ENCODE results near the gene TAF6L.
A peak's percentile ranks its signal among the peaks of the same experiment; 100 is the strongest.
"Not testable (repeated sequence)": the region's sequence is repeated elsewhere in the genome, so short reads cannot be mapped to it uniquely, and the experiment has no call there.

The TAF6L gene

DNA sequence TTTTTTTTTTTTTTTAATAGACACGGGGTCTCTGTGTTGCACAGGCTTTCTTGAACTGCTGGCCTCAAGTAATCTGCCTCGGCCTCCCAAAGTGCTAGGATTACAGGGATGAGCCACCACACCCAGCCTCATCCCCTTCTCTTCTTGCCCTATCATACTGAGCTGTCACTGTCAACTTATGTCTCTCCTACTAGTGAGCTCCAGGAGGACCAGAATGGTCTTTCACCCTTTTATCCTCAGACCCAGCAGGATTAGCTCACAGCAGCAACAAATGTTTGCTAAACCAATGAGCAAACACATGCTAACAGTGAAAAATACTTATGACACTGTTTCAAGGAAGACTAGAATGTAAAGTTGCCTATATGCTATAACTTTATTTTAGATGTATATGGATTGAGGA, 40.5 kb downstream of the TAF6L start:
- Mint-ChIP-seq H3K4me1 (peaks cover 2% of the 10 kb centered on the region), H3K9me3 (no peaks in the 10 kb centered on the region), H3K27me3 (no peaks in the 10 kb centered on the region), H3K4me3 (no peak overlapping the region), H3K27ac (peak overlapping the region; percentile 7 to 31)
- DNase-seq (no peak), ATAC-seq (no peak)

DNA sequence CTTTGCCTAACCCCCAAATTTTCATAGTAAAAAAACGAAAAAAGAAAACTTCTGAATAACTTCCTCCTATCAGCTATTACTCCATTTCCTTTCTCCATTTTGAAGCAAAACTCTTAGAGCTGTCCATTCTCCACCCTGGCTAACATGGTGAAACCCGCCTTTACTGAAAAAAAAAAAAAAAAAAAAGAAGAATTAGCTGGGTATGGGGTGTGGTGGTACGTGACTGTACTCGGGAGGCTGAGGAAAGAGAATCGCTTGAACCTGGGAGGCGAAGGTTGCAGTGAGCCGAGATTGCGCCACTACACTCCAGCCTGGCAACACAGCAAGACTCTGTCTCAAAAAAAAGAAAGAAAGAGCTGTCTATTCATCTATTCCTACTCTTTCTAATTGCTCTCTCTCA, 45.4 kb downstream of the TAF6L start:
- H3K4me3 Mint-ChIP-seq = no peak overlapping the region
- H3K4me1 Mint-ChIP-seq = no peaks in the 10 kb centered on the region
- H3K27me3 Mint-ChIP-seq = no peaks in the 10 kb centered on the region
- no peak for ATAC-seq
- H3K27ac Mint-ChIP-seq = no peak overlapping the region
- no peak for DNase-seq
- no peaks in the 10 kb centered on the region for H3K9me3 Mint-ChIP-seq

DNA sequence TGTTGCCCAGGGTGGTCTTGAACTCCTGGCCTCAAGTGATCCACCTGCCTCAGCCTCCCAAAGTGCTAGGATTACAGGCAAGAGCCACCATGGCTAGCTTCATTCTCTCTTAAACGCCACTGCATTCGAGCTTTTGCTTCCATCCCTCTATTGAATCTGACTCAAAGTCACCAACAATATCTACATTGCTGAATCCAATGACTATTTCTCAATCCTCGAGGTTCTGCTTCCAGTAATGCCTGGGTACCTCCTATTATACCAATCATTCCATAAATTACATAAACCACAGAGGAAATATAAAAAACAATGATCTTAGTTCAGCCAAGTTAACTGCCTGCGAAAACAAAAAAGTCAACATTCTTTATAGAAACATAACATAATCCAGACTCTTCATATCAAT, 45.9 kb downstream of the TAF6L start:
- no peaks in the 10 kb centered on the region for H3K9me3 Mint-ChIP-seq
- no peak overlapping the region for H3K27ac Mint-ChIP-seq
- no peak for DNase-seq
- no peaks in the 10 kb centered on the region for H3K4me1 Mint-ChIP-seq
- ATAC-seq = no peak
- no peak overlapping the region for H3K4me3 Mint-ChIP-seq
- no peaks in the 10 kb centered on the region for H3K27me3 Mint-ChIP-seq

DNA sequence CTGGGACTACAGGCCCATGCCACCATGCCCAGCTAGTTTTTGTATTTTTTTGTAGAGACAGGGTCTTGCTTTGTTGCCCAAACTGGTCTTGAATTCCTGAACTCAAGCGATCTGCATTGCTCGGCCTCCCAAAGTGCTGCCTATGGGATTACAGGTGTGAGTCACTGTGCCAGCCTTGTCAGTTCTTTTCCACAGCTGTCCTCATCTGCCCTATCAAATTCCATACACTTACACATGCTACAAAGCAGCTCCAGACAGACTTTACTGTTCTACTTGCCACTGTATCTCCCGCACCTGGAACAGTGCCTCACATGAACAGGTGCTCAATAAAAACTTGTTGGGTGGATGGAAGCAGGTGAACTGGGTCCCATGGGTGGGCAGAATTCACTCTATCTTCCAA, 52.5 kb downstream of the TAF6L start:
- Mint-ChIP-seq H3K4me1 (peaks cover 18% of the 10 kb centered on the region), H3K27ac (peak overlapping the region in 1 of 2 donors; percentile 93), H3K4me3 (no peak overlapping the region), H3K9me3 (no peaks in the 10 kb centered on the region), H3K27me3 (no peaks in the 10 kb centered on the region)
- no peak for DNase-seq
- ATAC-seq = no peak

DNA sequence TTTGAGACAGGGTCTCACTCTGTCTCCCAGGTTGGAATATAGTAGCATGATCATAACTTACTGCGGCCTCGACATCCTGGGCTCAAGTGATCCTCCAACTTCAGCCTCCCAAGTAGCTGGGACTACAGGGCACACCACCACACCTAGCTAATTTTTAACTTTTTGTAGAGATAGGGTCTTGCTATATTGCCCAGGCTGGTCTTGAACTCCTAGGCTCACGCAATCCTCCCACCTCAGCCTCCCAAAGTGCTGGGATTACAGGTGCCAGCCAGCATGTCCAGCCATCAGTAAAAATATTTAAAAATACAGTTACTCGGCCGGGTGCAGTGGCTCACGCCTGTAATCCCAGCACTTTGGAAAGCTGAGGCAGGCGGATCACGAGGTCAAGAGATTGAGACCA, 56.9 kb downstream of the TAF6L start:
- peaks cover 49% of the 10 kb centered on the region for H3K4me1 Mint-ChIP-seq
- ATAC-seq = not testable (repeated sequence)

DNA sequence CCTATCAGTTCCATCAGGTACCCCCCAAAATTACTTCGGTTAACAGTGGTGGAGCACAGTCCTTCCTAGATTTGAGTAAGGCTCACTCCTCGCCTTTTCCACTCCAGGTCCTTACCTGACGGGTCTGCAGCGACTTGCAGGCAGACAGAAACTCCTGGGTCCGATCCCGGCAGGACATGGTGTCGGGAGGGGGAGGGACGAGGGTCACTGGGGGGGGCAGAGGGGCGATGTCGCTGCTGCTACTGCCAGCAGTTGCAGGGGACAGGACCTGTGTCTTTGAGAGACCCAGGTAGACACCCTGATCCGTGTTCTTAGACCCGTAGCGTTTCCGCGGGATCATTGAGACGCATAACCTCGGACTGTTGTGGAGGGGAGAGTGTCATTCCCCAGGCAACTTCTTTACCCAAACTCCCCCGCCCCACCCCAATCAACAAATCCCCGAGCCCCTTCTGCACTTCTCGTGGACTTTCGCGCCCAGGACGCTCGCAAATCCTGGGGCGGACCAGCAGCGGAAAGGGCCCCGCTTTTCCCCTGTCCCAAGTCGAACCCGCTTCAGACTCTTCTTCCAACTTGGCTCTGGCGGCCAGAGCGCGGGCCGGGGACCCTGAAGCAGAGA, 59.8 kb downstream of the TAF6L start:
- Mint-ChIP-seq H3K27me3 (no peaks in the 10 kb centered on the region), H3K4me1 (peaks cover 57% of the 10 kb centered on the region), H3K4me3 (peak overlapping the region; percentile 91), H3K9me3 (no peaks in the 10 kb centered on the region), H3K27ac (peak overlapping the region; percentile 98 to 100)
- ATAC-seq = no peak
- no peak for DNase-seq

More for the DNA sequence above, 56.9 kb downstream of the TAF6L start:
- H3K4me3 Mint-ChIP-seq, H3K9me3 Mint-ChIP-seq, DNase-seq, H3K27me3 Mint-ChIP-seq, H3K27ac Mint-ChIP-seq: not testable (repeated sequence)

DNA sequence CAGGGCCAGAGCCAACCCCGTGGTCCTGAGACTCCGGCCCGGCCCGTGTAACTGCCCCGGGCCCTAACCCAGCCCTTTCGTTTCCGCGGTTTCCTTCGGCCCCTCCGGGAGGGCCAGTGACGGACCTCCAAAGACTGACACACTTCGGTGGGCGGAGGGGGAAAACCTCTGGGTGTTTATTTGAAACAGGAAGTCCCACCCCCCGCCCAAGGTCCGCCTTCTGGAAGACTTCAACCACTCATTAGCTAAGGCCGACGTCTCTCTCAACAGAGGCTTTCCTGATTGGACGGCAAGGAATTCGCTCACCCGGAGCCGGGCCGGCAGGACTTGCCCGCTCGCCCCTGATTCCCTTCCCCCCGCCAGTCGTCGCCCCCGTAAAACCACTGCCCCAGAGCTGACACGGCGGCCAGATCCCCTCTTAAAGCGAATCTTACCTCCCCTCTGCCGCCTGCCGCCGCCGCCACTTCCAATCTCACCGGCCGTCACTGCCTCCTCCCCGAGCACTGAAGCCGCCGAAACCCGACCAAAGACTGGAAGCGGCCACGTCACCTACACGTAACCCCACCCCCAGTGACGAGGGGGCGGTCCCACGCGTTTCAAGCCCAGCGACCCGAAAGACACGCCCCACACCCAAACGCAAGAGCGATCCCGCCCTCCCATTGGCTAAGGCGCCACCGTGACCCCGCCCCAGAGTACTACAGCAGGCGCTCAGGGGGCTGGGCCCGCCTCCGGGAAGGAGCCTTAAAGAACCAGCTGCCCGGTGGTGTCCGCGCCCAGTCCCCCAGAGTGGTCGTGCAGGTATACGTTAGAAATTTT, 60.5 kb downstream of the TAF6L start, which contains the start of gene STX5:
Gene STX5, minus strand, starts transcription at position 532 of the 816 bp plus-strand sequence. CDS start 808 bp downstream, outside the sequence.
- Mint-ChIP-seq H3K9me3 (no peaks in the 10 kb centered on the region), H3K27me3 (no peaks in the 10 kb centered on the region), H3K4me1 (peaks cover 62% of the 10 kb centered on the region), H3K4me3 (peak within 1 kb of the TSS; percentile 91), H3K27ac (peak within 1 kb of the TSS; percentile 98 to 100)
- ATAC-seq = peak; percentile 94
- DNase-seq = peak; percentile 99

DNA sequence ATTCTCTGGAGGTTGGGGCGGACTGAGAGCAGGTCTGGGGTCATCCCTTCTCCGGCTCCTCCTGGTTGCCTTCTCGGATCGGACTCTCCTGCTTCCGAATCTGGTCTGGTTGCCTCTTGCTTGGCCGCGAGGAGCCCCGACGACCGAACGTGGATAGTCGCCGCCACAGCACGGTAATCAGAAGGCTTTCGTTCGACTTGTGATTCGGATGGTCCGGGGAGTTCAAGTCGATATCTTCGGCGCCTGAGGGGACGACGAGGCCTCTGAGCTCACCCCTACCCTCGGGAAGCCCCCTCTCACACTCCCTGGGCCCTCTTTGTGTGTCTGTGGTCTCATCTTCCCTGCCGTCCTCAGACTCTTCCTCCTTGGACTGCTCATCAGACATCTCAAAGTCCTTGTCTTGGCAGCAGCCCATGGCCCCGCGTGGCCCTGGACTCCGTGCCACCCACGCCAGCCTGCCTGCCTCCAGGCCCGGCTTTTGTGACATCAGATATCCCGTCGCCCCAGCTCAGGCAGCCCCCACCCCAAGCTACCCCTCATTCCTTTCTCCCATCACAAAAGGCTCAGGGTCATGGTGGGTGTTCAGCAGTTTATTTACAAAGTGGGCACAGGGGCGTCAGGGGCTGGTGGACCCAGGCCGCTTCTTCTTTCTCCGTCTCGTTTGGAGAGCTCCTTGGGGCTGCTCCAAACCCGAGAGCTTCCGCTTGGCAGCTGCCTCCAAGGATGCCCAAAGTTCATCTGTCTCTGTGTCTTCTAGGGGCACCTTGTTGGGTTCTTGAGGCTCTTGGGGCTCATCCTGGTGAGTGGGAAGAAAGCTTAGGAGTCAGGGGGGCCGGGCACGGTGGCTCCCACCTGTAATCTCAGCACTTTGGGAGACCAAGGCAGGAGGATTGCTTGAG, 61.4 kb downstream of the TAF6L start, which contains the start of gene TEX54:
Gene TEX54, minus strand, starts transcription at position 506 of the 899 bp plus-strand sequence.
- Mint-ChIP-seq H3K27me3 (no peaks in the 10 kb centered on the region), H3K4me3 (peak within 1 kb of the TSS; percentile 91), H3K27ac (peak within 1 kb of the TSS; percentile 98 to 100), H3K4me1 (peaks cover 71% of the 10 kb centered on the region), H3K9me3 (no peaks in the 10 kb centered on the region)
- ATAC-seq = peak; percentile 24
- no peak for DNase-seq

DNA sequence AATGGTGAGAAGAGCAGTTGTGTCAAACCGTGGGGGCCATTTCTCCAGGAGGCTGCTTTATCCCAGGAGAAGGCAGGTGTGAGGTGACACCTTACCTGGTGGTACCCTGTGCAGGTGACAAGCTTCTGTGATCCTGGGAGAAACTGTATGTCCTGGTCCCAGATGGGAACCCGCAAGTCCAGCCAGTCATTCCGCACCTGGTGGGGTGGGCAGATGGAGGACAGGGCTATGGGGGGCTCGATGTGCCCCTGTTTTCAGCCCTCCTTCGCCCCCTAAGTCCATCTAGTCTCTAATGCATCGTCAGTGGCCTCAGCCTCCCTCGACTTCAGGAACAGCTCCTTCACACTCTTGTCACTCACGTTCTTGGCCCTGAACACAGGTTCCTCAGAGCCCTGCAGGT, 64.1 kb downstream of the TAF6L start:
- H3K27ac Mint-ChIP-seq = peak overlapping the region in 1 of 2 donors; percentile 56
- H3K9me3 Mint-ChIP-seq = no peaks in the 10 kb centered on the region
- H3K4me3 Mint-ChIP-seq = no peak overlapping the region
- DNase-seq (no peak), ATAC-seq (no peak)
- peaks cover 79% of the 10 kb centered on the region for H3K4me1 Mint-ChIP-seq
- H3K27me3 Mint-ChIP-seq = no peaks in the 10 kb centered on the region
